ENCODE results near the gene SCGN.

The SCGN gene

DNA sequence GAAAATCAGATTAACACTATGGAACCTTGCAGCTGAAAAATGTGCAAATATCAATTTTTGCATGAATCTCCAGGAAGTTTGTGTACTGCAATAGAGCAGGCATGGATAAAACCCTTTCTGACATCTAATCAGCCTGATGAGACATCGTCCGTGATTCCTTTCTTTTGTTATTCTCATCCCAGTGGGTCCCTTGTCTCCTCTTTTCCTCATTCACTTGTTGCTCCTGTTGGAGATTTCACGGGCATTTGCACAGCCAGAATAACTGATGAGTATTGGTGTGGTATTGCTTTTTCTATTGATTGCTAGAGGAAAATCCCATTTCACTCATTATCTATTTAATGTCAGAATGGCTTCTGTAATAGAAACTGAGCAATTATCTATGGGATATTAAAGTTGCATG is 39.9 kb downstream of the SCGN start:
- Mint-ChIP-seq H3K36me3 (ENCODE audit: low read depth) (no peaks in the 10 kb centered on the region), H3K9me3 (no peaks in the 10 kb centered on the region), H3K27me3 (ENCODE audit: low read depth, poor library complexity) (peaks cover 3% of the 10 kb centered on the region), H3K4me1 (no peaks in the 10 kb centered on the region), H3K4me3 (no peak overlapping the region), H3K27ac (peak overlapping the region; percentile 5)
- no peak for DNase-seq
- TF ChIP-seq, protein P1, sequence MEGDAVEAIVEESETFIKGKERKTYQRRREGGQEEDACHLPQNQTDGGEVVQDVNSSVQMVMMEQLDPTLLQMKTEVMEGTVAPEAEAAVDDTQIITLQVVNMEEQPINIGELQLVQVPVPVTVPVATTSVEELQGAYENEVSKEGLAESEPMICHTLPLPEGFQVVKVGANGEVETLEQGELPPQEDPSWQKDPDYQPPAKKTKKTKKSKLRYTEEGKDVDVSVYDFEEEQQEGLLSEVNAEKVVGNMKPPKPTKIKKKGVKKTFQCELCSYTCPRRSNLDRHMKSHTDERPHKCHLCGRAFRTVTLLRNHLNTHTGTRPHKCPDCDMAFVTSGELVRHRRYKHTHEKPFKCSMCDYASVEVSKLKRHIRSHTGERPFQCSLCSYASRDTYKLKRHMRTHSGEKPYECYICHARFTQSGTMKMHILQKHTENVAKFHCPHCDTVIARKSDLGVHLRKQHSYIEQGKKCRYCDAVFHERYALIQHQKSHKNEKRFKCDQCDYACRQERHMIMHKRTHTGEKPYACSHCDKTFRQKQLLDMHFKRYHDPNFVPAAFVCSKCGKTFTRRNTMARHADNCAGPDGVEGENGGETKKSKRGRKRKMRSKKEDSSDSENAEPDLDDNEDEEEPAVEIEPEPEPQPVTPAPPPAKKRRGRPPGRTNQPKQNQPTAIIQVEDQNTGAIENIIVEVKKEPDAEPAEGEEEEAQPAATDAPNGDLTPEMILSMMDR (IDR thresholded peaks at IDR 0.05), result no peak

DNA sequence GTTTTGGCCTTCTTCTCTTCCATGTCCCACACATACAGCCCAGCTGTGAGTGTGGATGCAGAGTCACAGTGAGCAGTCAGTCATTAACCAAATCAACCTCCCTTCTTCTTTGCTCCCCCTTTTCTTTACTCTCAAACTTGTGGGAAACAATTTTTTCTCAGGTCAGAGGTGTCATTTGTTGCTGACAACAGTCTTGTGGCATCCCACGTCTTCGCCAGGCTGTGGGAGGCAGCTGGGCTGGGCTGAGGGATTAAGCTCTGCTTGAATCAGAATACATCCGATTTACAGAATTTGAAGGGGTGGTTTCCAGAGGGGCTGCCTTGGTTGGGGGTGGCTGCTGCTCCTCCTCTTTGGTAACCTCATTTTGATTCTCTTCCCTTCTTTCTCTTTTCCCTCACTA is 40.5 kb downstream of the SCGN start:
- no peaks in the 10 kb centered on the region for H3K9me3 Mint-ChIP-seq
- no peaks in the 10 kb centered on the region for H3K36me3 Mint-ChIP-seq (ENCODE audit: low read depth)
- no peak for DNase-seq
- no peaks in the 10 kb centered on the region for H3K4me1 Mint-ChIP-seq
- TF ChIP-seq, protein P1 (IDR thresholded peaks at IDR 0.05), result no peak
- no peak overlapping the region for H3K27ac Mint-ChIP-seq
- H3K27me3 Mint-ChIP-seq (ENCODE audit: low read depth, poor library complexity), result peaks cover 3% of the 10 kb centered on the region
- H3K4me3 Mint-ChIP-seq, result no peak overlapping the region

DNA sequence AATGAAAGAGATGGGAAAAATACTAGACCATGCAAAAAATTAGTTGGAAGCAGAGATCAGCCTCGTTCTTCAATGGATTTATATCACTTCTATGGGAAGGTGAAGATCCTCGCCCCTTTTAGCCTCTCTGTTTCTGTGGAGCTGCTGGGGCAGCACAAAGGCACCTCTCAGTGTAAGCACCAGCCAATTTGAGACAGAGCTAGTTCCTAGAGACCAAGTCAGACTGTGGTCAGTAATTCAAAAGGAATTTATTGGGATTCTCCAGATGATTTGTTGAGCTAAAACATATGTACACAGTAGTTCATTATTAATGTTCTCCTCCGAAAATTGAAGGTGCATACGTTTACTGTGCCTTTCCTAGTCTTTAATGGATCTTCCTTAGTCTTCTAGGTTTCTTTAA is 42.4 kb downstream of the SCGN start:
- DNase-seq, result no peak
- Mint-ChIP-seq H3K27me3 (ENCODE audit: low read depth, poor library complexity) (peaks cover 3% of the 10 kb centered on the region), H3K36me3 (ENCODE audit: low read depth) (no peaks in the 10 kb centered on the region), H3K4me3 (no peak overlapping the region), H3K27ac (no peak overlapping the region), H3K9me3 (no peaks in the 10 kb centered on the region), H3K4me1 (no peaks in the 10 kb centered on the region)
- TF ChIP-seq, protein P1 (IDR thresholded peaks at IDR 0.05), result no peak

DNA sequence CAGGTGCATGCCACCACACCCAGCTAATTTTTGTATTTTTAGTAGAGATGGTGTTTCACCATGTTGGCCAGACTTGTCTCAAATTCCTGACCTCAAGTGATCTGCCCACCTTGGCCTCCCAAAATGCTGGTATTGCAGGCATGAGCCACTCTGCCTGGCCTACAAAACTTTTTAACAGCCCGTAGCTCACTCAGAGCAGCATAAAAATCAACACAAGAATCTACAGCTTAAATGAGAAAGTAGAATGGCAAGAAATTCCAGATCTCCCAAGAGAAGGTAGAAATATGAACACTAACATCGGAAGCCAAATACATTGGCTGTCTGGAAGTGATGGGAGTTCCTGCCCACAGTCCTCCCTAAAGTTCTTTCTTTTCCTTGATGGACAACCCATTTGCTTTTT is 43.7 kb downstream of the SCGN start:
- Mint-ChIP-seq H3K27me3 (ENCODE audit: low read depth, poor library complexity) (peaks cover 3% of the 10 kb centered on the region), H3K9me3 (no peaks in the 10 kb centered on the region), H3K4me1 (no peaks in the 10 kb centered on the region), H3K36me3 (ENCODE audit: low read depth) (no peaks in the 10 kb centered on the region), H3K4me3 (no peak overlapping the region), H3K27ac (no peak overlapping the region)
- DNase-seq, result no peak
- TF ChIP-seq, protein P1 (IDR thresholded peaks at IDR 0.05), result no peak

DNA sequence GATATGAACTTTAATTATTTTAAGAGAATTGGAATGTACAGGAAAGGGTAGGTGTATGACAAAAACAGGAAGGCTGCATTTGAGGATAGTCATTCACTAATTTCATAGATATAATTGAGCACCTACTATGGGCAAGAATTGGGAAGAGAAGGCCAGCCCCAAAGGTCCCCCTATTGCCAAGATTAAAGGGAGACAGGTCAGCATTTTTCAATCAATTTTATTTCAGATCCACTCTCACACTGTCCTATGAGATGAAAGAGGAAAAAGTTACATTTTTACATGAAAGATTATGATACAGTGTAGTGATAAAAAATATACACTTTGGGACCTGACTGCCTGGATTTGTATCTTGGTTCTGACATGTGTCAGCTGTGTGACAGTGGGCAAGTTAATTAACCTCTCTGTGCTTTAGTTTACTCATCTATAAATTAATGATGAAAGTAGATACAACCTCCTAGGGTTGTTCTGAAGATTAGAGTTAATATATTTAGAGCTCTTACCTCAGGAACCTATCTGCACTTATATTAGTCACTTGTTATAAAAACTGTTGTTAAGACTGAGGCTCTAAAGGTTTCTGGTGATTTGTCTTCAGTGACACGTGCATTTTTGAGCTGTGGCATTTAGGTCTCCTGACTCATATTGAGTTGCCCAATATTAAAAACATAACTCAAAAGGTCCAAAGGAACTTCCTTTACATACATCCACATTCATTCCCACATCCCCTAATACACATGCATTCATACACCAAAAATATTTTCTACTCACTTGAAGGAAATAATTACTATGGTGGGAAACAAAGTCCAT is 45.7 kb downstream of the SCGN start:
- H3K36me3 Mint-ChIP-seq (ENCODE audit: low read depth), result no peaks in the 10 kb centered on the region
- TF ChIP-seq, protein P1 (IDR thresholded peaks at IDR 0.05), result no peak
- peaks cover 7% of the 10 kb centered on the region for H3K27me3 Mint-ChIP-seq (ENCODE audit: low read depth, poor library complexity)
- H3K27ac Mint-ChIP-seq, result no peak overlapping the region
- no peaks in the 10 kb centered on the region for H3K4me1 Mint-ChIP-seq
- DNase-seq, result no peak
- H3K4me3 Mint-ChIP-seq, result no peak overlapping the region
- no peaks in the 10 kb centered on the region for H3K9me3 Mint-ChIP-seq

DNA sequence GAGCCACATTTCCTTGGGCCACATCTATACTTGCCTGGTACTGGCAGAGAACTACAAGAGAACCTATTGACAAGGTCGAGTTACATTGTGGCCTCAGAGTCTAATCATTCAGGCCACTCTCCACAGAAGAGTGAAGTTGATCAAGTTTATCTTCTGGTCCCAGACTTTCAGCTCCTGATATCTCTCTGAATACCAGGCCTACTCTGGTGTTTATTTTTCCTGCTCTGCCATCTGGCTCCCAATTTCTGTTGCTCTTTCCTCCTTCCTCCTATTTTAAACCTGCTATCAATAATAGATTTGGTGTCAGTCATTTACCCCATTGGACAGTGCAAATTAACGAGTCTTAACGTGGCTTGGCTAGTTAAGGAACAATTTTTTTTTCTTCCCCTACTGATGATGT is 46.6 kb downstream of the SCGN start:
- Mint-ChIP-seq H3K4me3 (no peak overlapping the region), H3K36me3 (ENCODE audit: low read depth) (no peaks in the 10 kb centered on the region), H3K9me3 (no peaks in the 10 kb centered on the region), H3K4me1 (no peaks in the 10 kb centered on the region), H3K27ac (no peak overlapping the region), H3K27me3 (ENCODE audit: low read depth, poor library complexity) (peaks cover 10% of the 10 kb centered on the region)
- TF ChIP-seq, protein P1 (IDR thresholded peaks at IDR 0.05), result no peak
- DNase-seq, result no peak

Measured in nephron progenitor cell (in vitro differentiated cells).